GM19099 (cell line): ENCODE results near the gene NINJ2.

Source experiments
- POLR2A ChIP-seq: IDR thresholded peaks from 3 replicates; pipeline ENCODE4 v1.6.1; 2011; ENCODE audit warnings: low read depth; ENCODE audit not compliant: insufficient read length; ENCODE audit errors: extremely low read depth

NINJ2 gene

DNA sequence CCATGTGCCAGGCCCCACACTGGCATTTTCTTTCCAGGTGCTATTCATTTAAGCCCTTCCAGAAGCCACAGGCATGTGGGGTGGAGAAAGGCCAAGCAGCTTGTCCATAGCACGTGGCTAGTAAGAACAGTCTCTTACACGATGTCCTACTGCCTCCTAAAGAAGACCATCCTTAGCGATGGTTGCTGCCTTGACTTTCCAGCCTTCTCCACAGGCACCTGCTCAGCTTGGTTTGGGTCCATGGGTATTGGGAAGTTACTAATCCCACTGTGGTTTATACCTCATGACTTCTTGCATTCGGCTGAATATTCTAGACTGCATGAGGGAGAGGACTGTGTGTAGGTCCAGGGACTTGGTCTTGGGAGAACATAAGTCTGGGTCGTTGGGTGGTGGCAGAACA lies 49.2 kb downstream of the NINJ2 start:
- TF ChIP-seq POLR2A: no peak

DNA sequence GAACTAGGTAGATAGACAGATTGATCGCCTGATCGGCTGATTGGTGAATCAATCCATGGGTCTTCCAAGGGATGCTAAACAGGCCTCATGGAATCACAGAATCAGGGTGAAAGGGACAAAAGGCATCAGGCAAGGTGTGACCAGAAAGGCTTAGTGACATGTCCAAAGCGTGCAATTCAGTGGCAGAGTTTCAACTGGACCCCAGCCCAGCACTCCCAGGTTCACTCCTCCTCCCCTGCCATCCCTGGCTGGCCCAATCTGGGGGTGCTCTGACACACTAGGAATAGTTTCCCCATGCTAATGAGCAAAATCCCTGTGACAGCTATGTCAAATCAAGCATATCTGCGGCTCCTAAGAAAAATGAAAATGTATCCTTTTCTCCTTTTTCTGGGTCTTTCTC lies 50.4 kb downstream of the NINJ2 start:
- no peak for TF ChIP-seq POLR2A

DNA sequence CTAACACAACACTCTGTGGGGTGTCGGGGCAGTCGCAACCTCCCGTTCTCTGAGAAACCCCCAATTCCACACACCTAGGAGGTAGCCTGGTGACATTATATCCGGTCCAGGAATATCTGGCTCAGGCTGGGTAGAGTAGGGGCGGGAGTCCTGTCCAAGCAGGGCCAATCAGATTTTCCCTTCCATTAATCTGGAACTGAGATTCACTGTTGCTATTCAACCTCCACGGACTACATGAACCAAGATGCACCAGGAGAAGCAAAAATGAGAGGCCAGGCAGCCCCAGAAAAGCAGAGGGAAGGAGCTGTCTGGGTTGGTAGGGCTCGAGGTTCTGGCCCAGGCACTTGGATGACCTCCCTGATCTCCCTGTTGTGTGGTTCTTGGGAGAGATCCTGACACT lies 51.0 kb downstream of the NINJ2 start:
- no peak for TF ChIP-seq POLR2A

DNA sequence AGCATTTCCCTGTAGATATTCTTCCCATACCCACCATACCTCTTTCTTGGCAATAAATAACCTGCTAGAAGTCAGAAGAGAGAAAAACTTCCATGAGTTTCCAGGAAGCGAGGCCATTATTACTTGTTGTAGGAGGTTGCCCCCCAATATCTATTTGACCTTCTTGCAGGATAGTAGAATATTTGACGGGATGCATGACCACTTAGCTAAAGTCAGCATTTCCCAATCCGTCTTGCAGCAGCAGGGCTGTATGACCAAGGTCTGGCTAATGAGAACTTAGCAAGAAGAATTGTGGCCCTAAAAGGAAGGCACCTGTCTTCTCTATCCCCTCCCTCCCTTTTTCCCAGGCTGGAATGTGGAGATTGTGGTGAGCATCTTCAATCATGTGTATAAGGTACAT lies 51.5 kb downstream of the NINJ2 start:
- no peak for TF ChIP-seq POLR2A

DNA sequence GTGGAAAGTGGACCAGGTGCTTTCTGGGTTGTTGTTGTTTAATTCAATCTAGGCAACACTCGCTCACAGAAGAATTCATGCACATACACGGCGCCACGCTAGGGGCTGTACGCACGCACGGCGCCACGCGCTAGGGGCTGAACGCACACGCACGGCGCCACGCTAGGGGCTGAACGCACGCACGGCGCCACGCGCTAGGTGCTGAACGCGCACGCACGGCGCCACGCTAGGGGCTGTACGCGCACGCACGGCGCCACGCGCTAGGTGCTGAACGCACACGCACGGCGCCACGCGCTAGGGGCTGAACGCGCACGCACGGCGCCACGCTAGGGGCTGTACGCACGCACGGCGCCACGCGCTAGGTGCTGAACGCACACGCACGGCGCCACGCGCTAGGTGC lies 54.3 kb downstream of the NINJ2 start:
- no peak for TF ChIP-seq POLR2A

DNA sequence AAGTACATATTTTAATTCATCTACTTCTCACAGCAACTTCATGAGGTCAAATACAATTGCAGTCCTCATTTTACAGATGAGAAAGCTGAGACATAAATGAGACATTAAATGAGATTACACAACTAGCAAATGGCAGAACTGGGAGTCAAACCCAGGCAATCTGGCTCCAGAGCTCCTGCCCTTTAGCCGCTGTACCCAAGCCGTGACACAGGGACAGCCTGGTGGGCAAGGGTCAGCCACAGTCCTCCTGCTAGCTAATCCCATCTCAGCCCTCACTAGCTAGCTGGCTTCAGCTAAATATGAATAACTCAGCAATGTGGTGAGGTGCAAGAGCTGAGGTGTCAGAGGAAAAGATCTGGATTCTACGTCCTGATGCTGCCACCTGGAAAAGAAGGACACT lies 54.8 kb downstream of the NINJ2 start:
- TF ChIP-seq POLR2A: no peak

DNA sequence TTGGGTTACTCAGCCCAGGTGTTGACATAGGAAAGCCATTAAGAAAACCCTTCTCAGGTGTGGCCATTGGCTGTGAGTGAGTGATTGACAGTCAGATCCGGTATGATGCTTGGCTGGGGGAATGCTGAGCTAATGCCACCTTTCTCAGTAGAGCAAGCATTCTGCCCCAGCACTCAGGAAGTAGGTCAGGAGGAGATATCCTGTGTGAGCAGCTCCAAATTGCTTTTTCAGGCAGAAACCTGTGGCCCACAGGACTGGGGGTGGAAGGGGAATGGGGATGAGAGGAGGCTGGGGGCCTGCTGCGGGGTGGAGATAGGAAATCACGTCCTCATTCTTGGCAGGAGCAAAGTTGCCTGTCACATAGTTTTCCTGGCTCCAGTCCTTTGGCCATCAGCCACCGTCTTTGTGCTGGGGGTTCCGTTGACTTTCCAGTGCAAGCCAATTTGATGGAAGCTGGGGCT lies 55.7 kb downstream of the NINJ2 start:
- no peak for TF ChIP-seq POLR2A

DNA sequence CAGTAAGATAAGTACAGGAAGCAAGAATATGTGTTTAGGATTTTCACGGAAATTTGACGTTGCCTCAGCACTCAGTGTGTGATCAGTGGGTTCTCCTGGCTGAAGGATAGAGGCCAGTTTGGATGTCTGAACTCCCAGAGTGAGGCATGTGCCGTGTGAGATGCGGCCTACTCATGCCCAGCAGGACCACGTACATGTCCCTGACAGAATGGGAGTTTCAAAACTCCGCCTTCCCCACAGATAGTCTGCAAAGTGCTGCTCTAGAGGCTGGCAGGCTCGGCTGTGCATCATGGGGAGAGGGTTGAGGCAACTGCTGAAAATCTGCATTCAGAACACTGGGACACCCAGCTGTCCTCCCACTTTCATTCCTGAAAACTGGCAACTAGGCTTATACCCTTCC lies 58.3 kb downstream of the NINJ2 start:
- no peak for TF ChIP-seq POLR2A

DNA sequence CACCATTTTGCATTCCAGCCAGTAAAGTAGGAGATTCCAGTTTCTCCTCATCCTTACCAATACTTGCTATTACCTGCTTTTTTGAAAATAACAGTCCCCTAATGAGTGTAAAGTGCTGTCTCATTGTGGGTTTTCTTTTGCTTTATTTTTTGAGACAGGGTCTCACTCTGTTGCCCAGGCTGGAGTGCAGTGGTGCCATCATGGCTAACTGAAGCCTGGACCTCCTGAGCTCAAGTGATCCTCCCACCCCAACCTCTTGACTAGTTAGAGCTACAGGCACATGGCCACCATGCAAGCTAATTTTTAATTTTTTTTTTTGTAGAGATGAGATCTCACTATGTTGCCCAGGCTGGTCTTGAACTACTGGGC lies 60.6 kb downstream of the NINJ2 start:
- TF ChIP-seq POLR2A: no peak

DNA sequence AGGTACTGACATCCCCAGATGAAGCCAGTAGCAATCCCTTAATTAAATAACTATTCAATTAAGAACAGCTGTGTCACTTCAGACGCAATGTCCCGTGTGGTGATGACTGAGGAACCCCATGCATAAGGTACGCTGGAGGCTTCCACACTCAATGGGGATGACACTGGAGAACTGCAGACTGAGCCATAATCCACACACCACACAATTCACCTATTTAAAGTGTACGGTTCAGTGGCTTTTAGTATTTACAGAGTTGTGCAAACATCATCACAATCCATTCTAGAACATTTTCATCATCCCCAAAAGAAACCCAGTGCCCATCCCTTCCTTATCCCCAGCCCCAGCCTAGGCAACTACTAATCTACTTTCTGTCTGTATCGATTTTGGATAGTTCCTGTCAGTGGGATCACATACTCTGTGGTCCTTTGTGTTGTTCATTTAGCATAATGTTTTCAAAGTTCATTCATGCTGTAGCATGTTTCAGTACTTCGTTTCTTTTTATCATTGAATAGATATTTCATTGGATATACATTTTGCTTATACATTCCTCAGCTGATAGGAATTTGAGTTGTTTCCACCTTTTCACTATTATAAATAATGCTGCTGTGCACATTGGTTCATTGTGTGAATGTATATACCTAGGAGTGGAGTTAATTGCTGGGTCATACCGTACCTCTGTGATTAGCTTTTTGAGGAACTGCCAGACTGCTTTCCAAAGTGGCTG lies 61.1 kb downstream of the NINJ2 start:
- TF ChIP-seq POLR2A: no peak

DNA sequence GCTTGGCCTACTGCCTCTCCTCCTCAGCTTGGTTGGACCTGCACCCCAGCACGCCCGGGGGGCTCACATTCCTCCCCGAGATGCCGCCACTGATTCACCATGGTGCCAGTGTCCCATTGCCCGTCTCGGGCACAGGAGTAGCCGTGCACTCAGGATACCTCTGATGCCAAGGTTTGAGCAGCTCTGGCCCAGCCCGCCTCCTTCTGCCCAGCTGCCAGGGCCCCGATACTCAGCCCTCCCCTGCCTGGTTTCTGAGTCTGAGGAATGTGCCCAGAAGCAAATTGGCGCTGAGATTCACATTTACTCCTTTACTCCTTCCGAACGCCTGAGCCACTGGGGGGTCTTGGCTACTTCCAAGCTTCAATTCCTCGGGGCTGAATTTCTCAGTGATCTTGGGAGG lies 63.5 kb downstream of the NINJ2 start:
- TF ChIP-seq POLR2A: no peak

DNA sequence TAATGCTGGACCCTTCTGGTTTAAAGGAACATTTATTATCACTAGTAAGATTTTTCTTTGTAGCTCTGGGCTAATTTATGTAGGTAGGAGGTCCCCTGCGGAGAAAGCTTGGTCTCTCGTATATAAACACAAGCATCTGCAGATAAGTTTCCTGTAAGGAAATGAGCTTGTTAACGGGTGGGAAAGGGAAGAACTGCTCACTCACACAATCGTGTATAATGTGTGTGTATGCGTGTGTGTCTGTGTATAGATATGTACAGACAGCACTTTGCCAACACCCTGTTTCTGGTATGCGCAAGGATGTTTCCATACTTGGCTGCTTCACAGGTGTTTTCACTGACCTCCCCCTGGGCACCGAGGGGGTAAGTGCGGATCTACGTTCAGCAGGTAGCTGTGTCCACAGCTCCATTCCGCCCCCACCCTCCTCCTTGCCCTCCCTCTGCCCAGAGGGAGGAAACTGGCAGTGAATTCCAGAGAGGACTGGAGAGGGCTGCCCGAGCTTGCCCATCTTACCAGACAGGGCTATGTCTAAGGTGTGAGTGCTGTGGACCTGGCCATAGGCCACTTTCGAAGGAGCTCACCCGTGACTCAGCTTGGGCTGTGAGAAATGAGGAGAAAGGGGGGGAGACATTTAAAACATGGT lies 65.2 kb downstream of the NINJ2 start:
- no peak for TF ChIP-seq POLR2A

DNA sequence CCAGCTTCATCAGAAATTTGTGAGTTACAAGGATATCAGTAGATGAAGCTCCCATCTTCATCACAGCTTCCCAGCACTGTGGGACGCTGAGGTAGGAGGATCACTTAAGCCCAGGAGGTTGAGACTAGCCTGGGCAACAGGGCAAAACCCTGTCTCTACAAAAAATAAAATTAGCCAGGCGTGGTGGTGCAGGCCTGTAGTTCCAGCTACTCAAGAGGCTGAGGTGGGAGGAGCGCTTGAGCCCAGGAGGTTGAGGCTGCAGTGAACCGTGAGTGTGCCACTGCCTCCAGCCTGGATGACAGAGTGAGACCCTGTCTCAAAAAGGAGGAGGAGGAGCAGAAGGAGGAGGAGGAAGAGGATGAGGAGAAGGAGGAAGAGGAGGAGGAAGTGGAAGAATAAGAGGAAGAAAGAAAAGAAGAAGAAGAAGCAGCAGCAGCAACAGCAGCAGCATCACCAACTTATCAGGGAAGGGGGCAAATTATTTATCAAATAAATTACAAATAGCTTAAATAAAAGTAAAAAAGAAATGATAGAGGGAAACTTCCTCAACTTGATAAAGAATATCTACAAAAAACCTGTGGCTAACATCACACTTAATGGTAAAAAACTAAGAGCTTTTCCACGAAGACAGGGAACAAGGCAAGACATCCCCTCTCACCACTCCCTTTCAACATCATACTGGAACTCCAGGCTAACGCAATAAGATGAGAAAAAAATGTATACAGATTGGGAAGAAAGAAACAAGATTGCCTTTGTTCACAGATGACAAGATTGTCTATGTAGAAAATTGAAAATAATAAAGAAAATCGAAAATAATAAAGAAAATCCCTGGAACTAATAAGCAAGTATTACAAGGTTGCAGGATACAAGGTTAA lies 69.6 kb downstream of the NINJ2 start:
- no peak for TF ChIP-seq POLR2A

DNA sequence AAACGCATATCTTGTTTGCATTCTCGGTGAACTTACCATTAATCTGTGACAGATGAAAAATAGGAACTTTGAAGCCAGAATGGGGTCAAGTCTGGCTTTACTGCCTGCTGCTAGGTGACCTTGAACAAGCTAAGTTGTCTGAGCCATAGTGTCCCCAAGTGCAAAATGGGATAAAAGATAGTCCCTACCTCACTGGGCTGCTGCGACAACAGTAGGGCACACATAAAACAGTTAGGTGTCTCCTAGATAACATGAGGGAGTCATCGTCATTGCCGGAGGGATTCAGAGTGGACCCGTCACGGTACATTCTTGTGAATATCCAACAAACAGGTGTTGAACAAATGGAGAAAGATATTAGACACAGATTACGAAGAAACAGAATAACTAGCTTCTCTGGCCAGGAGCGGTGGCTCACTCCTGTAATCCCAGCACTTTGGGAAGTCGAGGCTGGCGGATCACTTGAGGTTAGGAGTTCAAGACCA lies 71.2 kb downstream of the NINJ2 start:
- no peak for TF ChIP-seq POLR2A

DNA sequence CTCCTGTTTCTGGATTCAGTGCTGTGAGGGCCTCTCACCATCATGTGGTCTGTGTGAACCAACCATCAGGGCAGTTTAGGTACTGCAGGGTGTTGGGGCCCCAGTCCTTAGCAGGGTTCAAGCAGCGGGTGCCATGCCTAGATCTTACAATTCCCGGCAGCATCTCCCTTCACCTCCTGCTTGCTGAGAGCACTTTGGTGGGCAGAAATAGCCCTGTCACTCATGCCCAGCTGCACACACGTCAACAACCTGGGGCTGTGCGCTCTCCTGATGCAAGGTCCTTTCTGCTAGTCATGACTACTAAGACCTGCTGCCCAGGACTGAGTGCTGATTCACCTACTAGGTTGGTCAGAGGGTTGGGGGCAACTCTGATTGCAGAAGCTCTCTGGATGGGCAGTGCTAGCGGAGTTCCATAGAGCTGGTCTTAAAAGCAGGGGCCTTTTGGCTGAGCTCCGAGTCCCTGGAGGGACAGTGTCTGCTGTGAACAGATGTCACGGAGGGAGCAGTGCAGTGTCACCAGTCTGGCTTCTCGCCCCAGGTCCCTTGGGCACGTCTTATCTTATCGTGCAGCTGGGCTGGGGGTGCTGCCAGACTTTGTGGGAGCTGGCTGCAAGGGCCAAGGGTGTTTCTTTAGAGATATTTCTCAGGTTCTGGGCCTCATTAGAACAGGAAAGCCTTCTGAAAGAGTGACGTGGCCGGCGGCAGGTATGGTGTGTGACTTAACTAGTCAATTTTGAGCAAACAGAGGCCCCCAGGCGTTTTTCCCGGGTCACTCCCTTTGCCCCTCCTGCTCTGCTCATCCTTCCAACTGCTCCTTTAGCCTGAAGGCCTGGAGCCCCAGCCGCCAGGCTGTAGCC lies 71.8 kb downstream of the NINJ2 start:
- TF ChIP-seq POLR2A: no peak

DNA sequence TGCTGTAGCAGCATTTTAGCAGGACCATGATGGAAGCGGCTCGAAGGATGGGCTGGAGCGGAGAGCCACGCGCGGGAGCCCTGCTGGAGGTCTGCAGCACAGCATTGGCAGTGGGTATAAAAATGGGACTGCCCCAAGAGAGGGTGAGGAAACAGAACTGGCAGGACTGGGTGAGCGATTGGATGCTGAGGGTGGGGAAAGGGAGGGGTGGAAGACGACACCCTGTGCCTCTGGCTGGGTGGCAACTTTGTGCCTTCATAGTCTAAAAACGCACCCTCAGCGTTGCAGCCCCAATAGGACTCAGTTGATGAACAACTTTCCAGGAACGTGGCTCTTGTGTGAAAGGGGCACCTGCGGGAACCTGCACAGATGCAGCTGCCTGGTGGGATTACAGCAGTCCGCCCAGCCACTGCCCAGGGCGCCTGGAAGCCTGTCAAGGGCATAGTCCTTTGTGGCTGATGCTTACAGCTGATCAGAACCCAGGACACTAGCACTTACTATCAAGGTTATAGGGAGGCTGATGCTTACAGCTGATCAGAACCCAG lies 73.0 kb downstream of the NINJ2 start:
- TF ChIP-seq POLR2A: no peak
